Choroid plexus epithelial cell (primary cell): ENCODE data around the gene LARGE1.

Experiments used
- DNase-seq: peaks from one replicate; pipeline ENCODE4 v3.0.0-alpha.2; 2010; ENCODE audit warnings: low read depth
- H3K4me3 ChIP-seq: 2 replicates; pipeline ENCODE4 v1.5.1; 2011; ENCODE audit warnings: low read depth, mild to moderate bottlenecking, control low read depth, low read length, moderate library complexity
- TF ChIP-seq, protein P1 (sequence below): conservative IDR thresholded peaks from 2 replicates; pipeline ENCODE4 v1.5.1; 2011; ENCODE audit warnings: low read depth, mild to moderate bottlenecking, control low read depth, inconsistent platforms, low read length, moderate library complexity

Gene LARGE1

GRCh38 chr22:33542722-33543121 lies 377.6 kb downstream of the LARGE1 start:
- DNase-seq: no peak
- TF ChIP-seq, protein P1, sequence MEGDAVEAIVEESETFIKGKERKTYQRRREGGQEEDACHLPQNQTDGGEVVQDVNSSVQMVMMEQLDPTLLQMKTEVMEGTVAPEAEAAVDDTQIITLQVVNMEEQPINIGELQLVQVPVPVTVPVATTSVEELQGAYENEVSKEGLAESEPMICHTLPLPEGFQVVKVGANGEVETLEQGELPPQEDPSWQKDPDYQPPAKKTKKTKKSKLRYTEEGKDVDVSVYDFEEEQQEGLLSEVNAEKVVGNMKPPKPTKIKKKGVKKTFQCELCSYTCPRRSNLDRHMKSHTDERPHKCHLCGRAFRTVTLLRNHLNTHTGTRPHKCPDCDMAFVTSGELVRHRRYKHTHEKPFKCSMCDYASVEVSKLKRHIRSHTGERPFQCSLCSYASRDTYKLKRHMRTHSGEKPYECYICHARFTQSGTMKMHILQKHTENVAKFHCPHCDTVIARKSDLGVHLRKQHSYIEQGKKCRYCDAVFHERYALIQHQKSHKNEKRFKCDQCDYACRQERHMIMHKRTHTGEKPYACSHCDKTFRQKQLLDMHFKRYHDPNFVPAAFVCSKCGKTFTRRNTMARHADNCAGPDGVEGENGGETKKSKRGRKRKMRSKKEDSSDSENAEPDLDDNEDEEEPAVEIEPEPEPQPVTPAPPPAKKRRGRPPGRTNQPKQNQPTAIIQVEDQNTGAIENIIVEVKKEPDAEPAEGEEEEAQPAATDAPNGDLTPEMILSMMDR: no peak
- H3K4me3 ChIP-seq: no peak overlapping the region

DNA sequence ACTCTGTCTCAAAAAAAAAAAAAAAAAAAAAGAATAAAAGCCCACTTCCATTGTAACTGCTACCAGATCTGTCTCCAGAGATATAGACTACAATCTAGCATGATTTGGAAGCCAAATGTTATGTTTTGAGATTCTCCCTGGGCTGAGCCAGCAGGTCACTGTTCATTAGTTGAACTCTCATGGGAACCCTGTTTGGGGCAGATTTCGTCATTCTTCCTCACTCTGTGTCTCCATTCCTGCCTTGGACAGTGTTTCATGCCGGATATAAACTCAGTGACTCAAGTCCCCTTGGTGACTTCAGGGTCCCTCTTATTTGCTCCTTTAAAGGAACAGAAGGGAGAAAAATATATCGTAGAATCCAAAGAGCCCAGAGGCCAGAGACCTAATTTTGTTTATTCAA lies 378.1 kb downstream of the LARGE1 start:
- TF ChIP-seq, protein P1: no peak
- no peak for DNase-seq
- H3K4me3 ChIP-seq: no peak overlapping the region

- TF ChIP-seq, protein P1: no peak
- DNase-seq: peak; percentile 57
- no peak overlapping the region for H3K4me3 ChIP-seq
Observed at GRCh38 chr22:33539902-33540751, 380.1 kb downstream of the LARGE1 start.

DNA sequence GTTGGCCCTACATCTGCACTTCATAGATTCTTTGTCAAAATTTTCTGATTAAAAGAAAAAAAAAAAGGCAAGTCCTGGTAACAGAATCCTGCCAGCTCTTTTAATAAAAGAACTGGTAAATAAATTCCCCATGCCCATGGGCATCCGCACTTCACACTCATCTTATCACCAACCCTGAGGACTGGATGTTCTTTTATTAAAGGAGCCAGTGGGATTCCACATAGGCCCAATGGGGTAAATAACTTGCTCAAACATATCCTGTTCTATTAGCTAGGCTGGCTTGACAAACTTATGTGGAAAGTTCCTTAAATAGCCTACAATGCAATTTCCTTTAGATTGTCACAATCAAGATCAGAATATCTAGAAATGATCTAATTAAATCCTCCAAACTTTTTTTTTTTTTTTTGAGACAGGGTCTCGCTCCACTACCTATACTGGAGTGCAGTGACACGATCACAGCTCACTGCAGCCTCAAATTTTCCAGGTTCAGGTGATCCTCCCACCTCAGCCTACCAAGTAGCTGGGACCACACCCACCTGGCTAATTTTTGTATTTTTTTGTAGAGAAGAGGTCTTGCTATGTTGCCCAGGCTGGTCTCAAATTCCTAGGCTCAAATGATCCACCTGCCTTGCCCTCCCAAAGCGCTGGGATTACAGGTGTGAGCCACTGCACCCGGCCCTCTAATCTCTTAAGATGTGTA lies 380.9 kb downstream of the LARGE1 start:
- no peak for DNase-seq
- TF ChIP-seq, protein P1: no peak
- no peak overlapping the region for H3K4me3 ChIP-seq

DNA sequence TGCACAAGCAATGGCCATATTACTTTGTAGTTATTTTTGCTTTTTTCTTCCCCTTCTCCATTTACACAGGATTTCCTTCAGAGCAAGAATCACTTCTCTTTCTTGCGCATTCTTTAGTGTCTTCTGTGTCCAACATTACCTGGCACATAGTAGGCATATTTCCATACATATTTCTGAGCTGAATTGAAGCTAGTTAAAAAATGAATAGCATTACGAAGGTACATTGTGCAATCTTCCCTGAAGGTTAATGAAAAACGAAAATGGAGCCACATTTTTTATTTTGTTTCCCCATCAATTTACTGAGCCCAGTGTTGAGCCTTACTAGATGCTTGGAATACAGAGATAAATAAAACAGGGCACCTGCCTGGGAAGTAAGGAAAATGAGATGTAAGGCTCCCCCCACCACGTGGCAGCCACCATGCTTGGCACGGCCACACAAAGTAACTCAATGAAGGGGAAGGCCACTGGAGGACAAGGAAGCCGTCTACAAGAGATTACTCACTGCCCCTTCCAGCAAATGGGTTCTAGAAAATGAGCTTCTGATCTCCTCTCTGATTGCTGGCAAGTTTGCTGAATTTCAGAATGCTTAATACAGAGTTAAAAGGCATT lies 381.9 kb downstream of the LARGE1 start:
- H3K4me3 ChIP-seq: no peak overlapping the region
- TF ChIP-seq, protein P1: no peak
- DNase-seq: no peak

DNA sequence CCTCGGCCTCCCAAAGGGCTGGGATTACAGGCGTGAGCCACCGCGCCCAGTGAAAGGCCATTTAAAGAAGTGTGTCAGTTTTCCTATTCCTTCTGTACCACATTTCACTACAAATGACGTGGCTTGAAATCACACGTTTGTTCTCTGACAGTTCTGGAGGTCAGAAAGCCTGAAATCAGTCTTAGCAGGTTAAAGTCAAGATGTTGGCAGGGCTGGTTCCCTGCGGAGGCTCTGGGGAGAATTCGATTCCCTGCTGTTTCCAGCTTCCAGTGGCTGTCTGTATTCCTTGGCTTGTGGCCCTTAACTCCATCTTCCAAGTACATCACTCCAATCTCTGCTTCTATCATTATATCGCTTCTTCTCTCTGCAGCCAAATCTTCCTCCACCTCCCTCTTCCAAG lies 383.2 kb downstream of the LARGE1 start:
- no peak for DNase-seq
- TF ChIP-seq, protein P1: no peak
- no peak overlapping the region for H3K4me3 ChIP-seq
